ENCODE measurements around the gene SYNM.

GRCh38 chr15:99074446-99074845 is 30.4 kb upstream of the SYNM start:
- TF ChIP-seq CTCF (IDR thresholded peaks at IDR 0.05; ENCODE audit: poor library complexity) = no peak
- no peak for TF ChIP-seq EZH2 (IDR thresholded peaks at IDR 0.05; ENCODE audit: borderline replicate concordance)
- TF ChIP-seq EZH2phosphoT487 (IDR thresholded peaks at IDR 0.05; ENCODE audit: low read depth, severe bottlenecking, unreplicated experiment) = no peak

All from hepatocyte (in vitro differentiated cells).